Measurements from ENCODE around the gene GPR62. TPM values are rescaled to one million over a fixed set of nuclear protein-coding genes. Genes with fewer than 3 reads are reported as not detected.

GPR62 gene
- total RNA-seq, 1 donor from 2014 or later: not detected

GRCh38 chr3:51995346-51996163, 40.4 kb downstream of the GPR62 start, which contains the start of gene RPL29:
Gene RPL29 (minus strand): TSS chr3:51995895. CDS start chr3:51995461, 434 bp downstream.
- Histone ChIP-seq H3K27ac (peak within 1 kb of the TSS; percentile 89), H3K4me3 (peak within 1 kb of the TSS; percentile 80)

GRCh38 chr3:51997172-51997571, 42.0 kb downstream of the GPR62 start:
- Histone ChIP-seq H3K9me3 (no peaks in the 10 kb centered on the region), H3K4me3 (no peak overlapping the region), H3K27ac (no peak overlapping the region), H3K27me3 (ENCODE audit: low read depth) (no peaks in the 10 kb centered on the region), H3K4me1 (peaks cover 27% of the 10 kb centered on the region), H3K36me3 (peaks cover 30% of the 10 kb centered on the region)
- DNase-seq: no peak
- intact Hi-C loops (cut with DNase I): no loop called here
- TF ChIP-seq CTCF (IDR thresholded peaks at IDR 0.05): no peak
- no peak for ATAC-seq

More at GRCh38 chr3:51995346-51996163, 40.4 kb downstream of the GPR62 start, which contains the start of gene RPL29:
- ATAC-seq (peak; percentile 97), DNase-seq (peak; percentile 93)
- intact Hi-C loops (cut with DNase I): no loop called here
- H3K9me3 ChIP-seq: no peaks in the 10 kb centered on the region
- peaks cover 40% of the 10 kb centered on the region for H3K36me3 ChIP-seq
- peaks cover 19% of the 10 kb centered on the region for H3K4me1 ChIP-seq
- H3K27me3 ChIP-seq (ENCODE audit: low read depth): no peaks in the 10 kb centered on the region
- no peak for TF ChIP-seq CTCF (IDR thresholded peaks at IDR 0.05)

- peaks cover 21% of the 10 kb centered on the region for H3K36me3 ChIP-seq
- no peaks in the 10 kb centered on the region for H3K27me3 ChIP-seq (ENCODE audit: low read depth)
- no peak overlapping the region for H3K4me3 ChIP-seq
- intact Hi-C loops (cut with DNase I): no loop called here
- DNase-seq (no peak), ATAC-seq (no peak)
- H3K9me3 ChIP-seq: no peaks in the 10 kb centered on the region
- peaks cover 27% of the 10 kb centered on the region for H3K4me1 ChIP-seq
- TF ChIP-seq CTCF (IDR thresholded peaks at IDR 0.05): no peak
- H3K27ac ChIP-seq: no peak overlapping the region
Observed at GRCh38 chr3:51997935-51998596, 42.9 kb downstream of the GPR62 start.

GRCh38 chr3:51998774-51999173, 43.6 kb downstream of the GPR62 start:
- DNase-seq: no peak
- H3K9me3 ChIP-seq: no peaks in the 10 kb centered on the region
- intact Hi-C loops (cut with DNase I): no loop called here
- ATAC-seq: no peak
- H3K4me3 ChIP-seq: no peak overlapping the region
- no peaks in the 10 kb centered on the region for H3K27me3 ChIP-seq (ENCODE audit: low read depth)
- TF ChIP-seq CTCF (IDR thresholded peaks at IDR 0.05): no peak
- no peak overlapping the region for H3K27ac ChIP-seq
- H3K36me3 ChIP-seq: peaks cover 14% of the 10 kb centered on the region
- peaks cover 24% of the 10 kb centered on the region for H3K4me1 ChIP-seq

- no peak overlapping the region for H3K4me3 ChIP-seq
- DNase-seq (no peak), ATAC-seq (no peak)
- no peaks in the 10 kb centered on the region for H3K27me3 ChIP-seq (ENCODE audit: low read depth)
- no peak overlapping the region for H3K27ac ChIP-seq
- intact Hi-C loops (cut with DNase I): loop anchor here (10.0 kb wide), 1 partner anchor 145 kb away; no protein-coding TSS in a partner anchor
- no peak for TF ChIP-seq CTCF (IDR thresholded peaks at IDR 0.05)
- peaks cover 3% of the 10 kb centered on the region for H3K36me3 ChIP-seq
- no peaks in the 10 kb centered on the region for H3K9me3 ChIP-seq
- peaks cover 21% of the 10 kb centered on the region for H3K4me1 ChIP-seq
Observed at GRCh38 chr3:51999846-52000245, 44.7 kb downstream of the GPR62 start.

All from lower lobe of right lung (tissue), 2 donors.